ENCODE data around the gene AIFM2.
"Not testable (repeated sequence)": the region's sequence is repeated elsewhere in the genome, so short reads cannot be mapped to it uniquely, and the experiment has no call there.

Gene AIFM2

GRCh38 chr10:70096016-70096704 lies 36.5 kb downstream of the AIFM2 start:
- DNase-seq (ENCODE audit: low read depth in 1 of 2, low spot score in 1 of 2) = no peak

GRCh38 chr10:70094250-70094649 lies 38.4 kb downstream of the AIFM2 start:
- DNase-seq (ENCODE audit: low read depth in 1 of 2, low spot score in 1 of 2) = no peak

GRCh38 chr10:70093335-70093944 lies 39.2 kb downstream of the AIFM2 start:
- no peak for DNase-seq (ENCODE audit: low read depth in 1 of 2, low spot score in 1 of 2)

- no peak for DNase-seq (ENCODE audit: low read depth in 1 of 2, low spot score in 1 of 2)
Measured at GRCh38 chr10:70092389-70092718, 40.3 kb downstream of the AIFM2 start.

GRCh38 chr10:70090951-70091350 lies 41.7 kb downstream of the AIFM2 start:
- no peak for DNase-seq (ENCODE audit: low read depth in 1 of 2, low spot score in 1 of 2)

- DNase-seq (ENCODE audit: low read depth in 1 of 2, low spot score in 1 of 2) = no peak
Measured at GRCh38 chr10:70090013-70090412, 42.6 kb downstream of the AIFM2 start.

GRCh38 chr10:70088308-70088698 lies 44.3 kb downstream of the AIFM2 start:
- DNase-seq (ENCODE audit: low read depth in 1 of 2, low spot score in 1 of 2) = no peak

GRCh38 chr10:70087616-70088307 lies 44.9 kb downstream of the AIFM2 start:
- DNase-seq (ENCODE audit: low read depth in 1 of 2, low spot score in 1 of 2) = no peak

- DNase-seq (ENCODE audit: low read depth in 1 of 2, low spot score in 1 of 2) = no peak
Measured at GRCh38 chr10:70085975-70086613, 46.5 kb downstream of the AIFM2 start.

GRCh38 chr10:70084189-70084588 lies 48.4 kb downstream of the AIFM2 start:
- DNase-seq (ENCODE audit: low read depth in 1 of 2, low spot score in 1 of 2) = no peak

- not testable (repeated sequence) for DNase-seq (ENCODE audit: low read depth in 1 of 2, low spot score in 1 of 2)
Measured at GRCh38 chr10:70080789-70081188, 51.8 kb downstream of the AIFM2 start.

GRCh38 chr10:70078937-70079336 lies 53.7 kb downstream of the AIFM2 start:
- no peak for DNase-seq (ENCODE audit: low read depth in 1 of 2, low spot score in 1 of 2)

GRCh38 chr10:70078329-70078728 lies 54.3 kb downstream of the AIFM2 start:
- no peak for DNase-seq (ENCODE audit: low read depth in 1 of 2, low spot score in 1 of 2)

GRCh38 chr10:70074971-70075370 lies 57.7 kb downstream of the AIFM2 start:
- no peak for DNase-seq (ENCODE audit: low read depth in 1 of 2, low spot score in 1 of 2)

- DNase-seq (ENCODE audit: low read depth in 1 of 2, low spot score in 1 of 2) = no peak
Measured at GRCh38 chr10:70074165-70074564, 58.5 kb downstream of the AIFM2 start.

- DNase-seq (ENCODE audit: low read depth in 1 of 2, low spot score in 1 of 2) = no peak
Measured at GRCh38 chr10:70070834-70071233, 61.8 kb downstream of the AIFM2 start.

GRCh38 chr10:70069346-70069745 lies 63.3 kb downstream of the AIFM2 start:
- no peak for DNase-seq (ENCODE audit: low read depth in 1 of 2, low spot score in 1 of 2)

- DNase-seq (ENCODE audit: low read depth in 1 of 2, low spot score in 1 of 2) = no peak
Measured at GRCh38 chr10:70068925-70069324, 63.7 kb downstream of the AIFM2 start.

GRCh38 chr10:70067586-70067985 lies 65.0 kb downstream of the AIFM2 start:
- no peak for DNase-seq (ENCODE audit: low read depth in 1 of 2, low spot score in 1 of 2)

- DNase-seq (ENCODE audit: low read depth in 1 of 2, low spot score in 1 of 2) = no peak
Measured at GRCh38 chr10:70066190-70066589, 66.4 kb downstream of the AIFM2 start.

- DNase-seq (ENCODE audit: low read depth in 1 of 2, low spot score in 1 of 2) = no peak
Measured at GRCh38 chr10:70064486-70064885, 68.1 kb downstream of the AIFM2 start.
